Spleen (tissue), 11 donors: ENCODE results near the gene LSM14B. TPM values are rescaled to one million over a fixed set of nuclear protein-coding genes. Genes with fewer than 3 reads are reported as not detected.

Experiments
- DNase-seq: peaks from one replicate; pipeline ENCODE4 v3.0.0-alpha.2; 2020
- H3K27ac ChIP-seq, 8 donors: fragments of 200-600 bp; sonication (generic) in 7 of 8; 1 replicate in 4 of 8; 2 replicates in 4 of 8; pipeline versions ENCODE4 v1.5.0 to v1.8.0; 2016 to 2021; ENCODE audit warnings: inconsistent platforms in 4 of 8, mild to moderate bottlenecking in 4 of 8, moderate library complexity in 1 of 8
- H3K27me3 ChIP-seq, 7 donors: fragments of 200-600 bp; sonication (generic) in 6 of 7; replicated peaks in 1 of 7; 1 replicate in 4 of 7; 2 replicates in 3 of 7; pipeline versions ENCODE4 v1.5.0 to v1.8.0; 2016 to 2021; ENCODE audit warnings: inconsistent platforms in 3 of 7, mild to moderate bottlenecking in 1 of 7
- H3K36me3 ChIP-seq, 6 donors: fragments of 200-600 bp; sonication (generic) in 5 of 6; 1 replicate in 4 of 6; 2 replicates in 2 of 6; pipeline versions ENCODE4 v1.5.0 to v1.8.0; 2016 to 2021; ENCODE audit warnings: inconsistent platforms in 2 of 6
- H3K4me1 ChIP-seq, 6 donors: fragments of 200-600 bp; sonication (generic) in 5 of 6; 1 replicate in 3 of 6; 2 replicates in 3 of 6; pipeline versions ENCODE4 v1.5.0 to v1.8.0; 2016 to 2021; ENCODE audit warnings: inconsistent platforms in 3 of 6
- H3K4me3 ChIP-seq, 8 donors: fragments of 200-600 bp; sonication (generic) in 7 of 8; 1 replicate in 4 of 8; 2 replicates in 4 of 8; pipeline versions ENCODE4 v1.5.0 to v1.8.0; 2016 to 2021; ENCODE audit warnings: inconsistent platforms in 4 of 8, mild to moderate bottlenecking in 4 of 8, moderate library complexity in 2 of 8
- H3K9me3 ChIP-seq, 8 donors: fragments of 200-600 bp; sonication (generic) in 7 of 8; 1 replicate in 4 of 8; 2 replicates in 4 of 8; pipeline versions ENCODE4 v1.5.0 to v1.8.0; 2016 to 2021; ENCODE audit warnings: inconsistent platforms in 4 of 8
- POLR2A ChIP-seq, 3 donors: fragments of 450-650 bp; IDR thresholded peaks; one replicate each; pipeline ENCODE4 v1.5.1; 2017; ENCODE audit warnings: antibody characterized with exemption in 3 of 3, mild to moderate bottlenecking in 1 of 3
- POLR2AphosphoS5 ChIP-seq, 3 donors: sonication (generic); formaldehyde crosslinking; IDR thresholded peaks; one replicate each; pipeline ENCODE4 v1.5.1; 2017; ENCODE audit warnings: antibody characterized with exemption in 3 of 3
- WGBS, 5 donors: extraction: QIAGEN DNeasy Blood & Tissue Kit in 3 of 5; methylation state at CpG; one replicate each; pipeline versions ENCODE4 v1.1.5 to v1.1.7; 2013 to 2018; 5-methylcytosine and 5-hydroxymethylcytosine counted together
- intact Hi-C: fragments of 100-400 bp; cut with DNase I; formaldehyde crosslinking; loops from one replicate; pipeline ENCODE4 v1.15.0; 2023; ENCODE audit warnings: low total_unique reads
- polyA plus RNA-seq, 3 donors: library from polyadenylated mRNA; stranded (reverse); fragments of 200-250 nt; gene quantifications; one replicate each; pipeline ENCODE4 v1.2.1, GENCODE V29; 2013
- total RNA-seq, 7 donors: library from RNA; depleted of rRNA in 3 of 7; stranded (reverse); fragments of >200 nt in 3 of 7; fragmentation: NEBNext Ultra II Directional in 4 of 7; extraction: Animal tissue kit (Norgen Biotek cat#: 25700) in 4 of 7; gene quantifications; one replicate each; pipeline versions ENCODE4 v1.1.0 to v1.2.1, GENCODE V29; 2016 to 2021
- TF ChIP-seq, protein P1 (sequence below), 11 experiments: fragments of 200-600 bp in 7 of 11; fragments of 450-650 bp in 4 of 11; sonication (generic) in 4 of 11; IDR thresholded peaks in 8 of 11; conservative IDR thresholded peaks in 3 of 11; 1 replicate in 7 of 11; 2 replicates in 4 of 11; pipeline versions ENCODE4 v1.4.0 to v1.8.0; 2016 to 2021; ENCODE audit warnings: antibody characterized with exemption in 11 of 11, inconsistent platforms in 4 of 11, mild to moderate bottlenecking in 1 of 11
- donor health status: healthy with polysubstance abuse.
- donor health status: DM: no; HTN: no; CAD: no; lungs with moderate emphysema.
- donor health status: DM: no; HTN: no; CAD: no.
- donor health status: Bipolar disorder and iron deficiency.
- donor health status: healthy.
- donor health status: DM: no; HTN: no; CAD: no.
- donor health status: DM: yes; HTN: yes; CAD: no.

LSM14B gene
- total and polyA plus RNA-seq, 10 donors: 14.0 to 37.6 (median 26.0) TPM

DNA sequence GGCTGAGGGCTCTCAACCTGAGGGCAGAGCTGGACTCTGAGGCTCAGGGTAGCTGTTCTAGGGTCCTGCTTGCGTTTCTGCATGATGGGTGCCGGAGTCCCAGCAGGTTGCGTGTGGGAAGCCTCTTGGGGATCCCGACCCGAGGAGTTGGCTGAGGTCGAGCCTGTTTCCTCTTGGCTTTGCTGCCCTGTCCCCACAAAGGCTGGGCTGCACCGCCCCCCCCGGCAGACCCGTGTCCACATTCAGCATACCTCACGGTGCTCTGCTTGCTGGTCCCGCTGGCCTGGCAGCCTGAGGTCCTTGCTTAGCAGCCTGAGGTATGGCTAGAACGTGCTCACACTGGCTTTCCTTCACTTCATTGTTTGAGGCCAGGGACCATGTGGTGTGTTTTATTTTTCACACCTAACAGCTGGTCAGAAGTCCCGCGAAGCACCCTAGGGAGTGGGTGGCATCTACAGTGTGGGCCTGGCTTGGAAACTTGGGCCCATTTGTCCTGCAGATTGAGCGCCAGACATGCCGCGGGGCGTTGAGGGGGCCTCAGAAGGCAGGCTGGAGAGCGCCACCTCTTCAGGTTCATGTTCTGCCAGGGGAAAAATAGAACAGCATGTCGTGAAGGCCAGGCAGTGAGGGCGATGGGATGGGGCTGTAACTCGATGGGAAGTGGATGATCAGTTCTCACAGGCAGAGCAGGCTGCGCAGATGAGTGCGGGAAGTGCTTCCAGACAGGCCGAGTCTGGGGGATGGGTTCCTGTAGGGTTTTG lies 9.5 kb downstream of the LSM14B start:
- H3K36me3 ChIP-seq: peaks cover 0 to 100% (median 87%) of the 10 kb centered on the region in 6 donors
- peak overlapping the region in 6 of 8 donors; percentile 22 to 87 (median 72) for H3K27ac ChIP-seq
- DNase-seq: no peak

DNA sequence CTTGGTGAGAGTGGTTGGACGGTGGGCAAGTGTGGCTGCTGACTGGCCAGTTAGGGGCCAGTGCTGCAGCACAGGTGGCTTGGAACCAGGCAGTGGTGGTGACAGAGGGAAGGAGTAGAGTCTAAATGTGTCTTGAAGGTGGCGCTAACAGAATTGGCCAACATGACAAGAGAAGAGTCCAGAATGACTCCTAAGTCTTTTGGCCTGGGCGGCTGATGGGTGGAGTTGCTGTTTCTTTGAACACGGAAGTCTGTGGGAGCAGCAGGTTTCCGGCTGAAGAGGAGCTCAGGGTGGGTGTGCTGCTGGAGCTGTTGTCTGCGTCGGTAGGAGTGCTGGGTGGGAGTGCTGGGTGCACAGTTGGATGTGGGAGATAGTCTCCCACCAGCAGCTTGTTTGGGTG lies 10.1 kb downstream of the LSM14B start:
- intact Hi-C loops: no loop called here
- DNase-seq: no peak

More for the DNA sequence above, 9.5 kb downstream of the LSM14B start:
- 87 to 95% (median 94%) methylated on average over 20 to 25 of the region's 25 CpGs for WGBS, 5 donors
- TF ChIP-seq POLR2AphosphoS5 (IDR thresholded peaks at IDR 0.05) (peak in 1 of 3 donors; percentile 3), POLR2A (IDR thresholded peaks at IDR 0.05) (no peak)
- TF ChIP-seq, protein P1, sequence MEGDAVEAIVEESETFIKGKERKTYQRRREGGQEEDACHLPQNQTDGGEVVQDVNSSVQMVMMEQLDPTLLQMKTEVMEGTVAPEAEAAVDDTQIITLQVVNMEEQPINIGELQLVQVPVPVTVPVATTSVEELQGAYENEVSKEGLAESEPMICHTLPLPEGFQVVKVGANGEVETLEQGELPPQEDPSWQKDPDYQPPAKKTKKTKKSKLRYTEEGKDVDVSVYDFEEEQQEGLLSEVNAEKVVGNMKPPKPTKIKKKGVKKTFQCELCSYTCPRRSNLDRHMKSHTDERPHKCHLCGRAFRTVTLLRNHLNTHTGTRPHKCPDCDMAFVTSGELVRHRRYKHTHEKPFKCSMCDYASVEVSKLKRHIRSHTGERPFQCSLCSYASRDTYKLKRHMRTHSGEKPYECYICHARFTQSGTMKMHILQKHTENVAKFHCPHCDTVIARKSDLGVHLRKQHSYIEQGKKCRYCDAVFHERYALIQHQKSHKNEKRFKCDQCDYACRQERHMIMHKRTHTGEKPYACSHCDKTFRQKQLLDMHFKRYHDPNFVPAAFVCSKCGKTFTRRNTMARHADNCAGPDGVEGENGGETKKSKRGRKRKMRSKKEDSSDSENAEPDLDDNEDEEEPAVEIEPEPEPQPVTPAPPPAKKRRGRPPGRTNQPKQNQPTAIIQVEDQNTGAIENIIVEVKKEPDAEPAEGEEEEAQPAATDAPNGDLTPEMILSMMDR (IDR thresholded peaks at IDR 0.05 in 8 of 11, conservative IDR thresholded peaks at IDR 0.05 in 3 of 11): no peak
- Histone ChIP-seq H3K4me3 (no peak overlapping the region), H3K4me1 (peaks cover 5 to 87% (median 51%) of the 10 kb centered on the region in 6 donors), H3K9me3 (no peaks in the 10 kb centered on the region), H3K27me3 (no peaks in the 10 kb centered on the region)
- intact Hi-C loops: no loop called here

DNA sequence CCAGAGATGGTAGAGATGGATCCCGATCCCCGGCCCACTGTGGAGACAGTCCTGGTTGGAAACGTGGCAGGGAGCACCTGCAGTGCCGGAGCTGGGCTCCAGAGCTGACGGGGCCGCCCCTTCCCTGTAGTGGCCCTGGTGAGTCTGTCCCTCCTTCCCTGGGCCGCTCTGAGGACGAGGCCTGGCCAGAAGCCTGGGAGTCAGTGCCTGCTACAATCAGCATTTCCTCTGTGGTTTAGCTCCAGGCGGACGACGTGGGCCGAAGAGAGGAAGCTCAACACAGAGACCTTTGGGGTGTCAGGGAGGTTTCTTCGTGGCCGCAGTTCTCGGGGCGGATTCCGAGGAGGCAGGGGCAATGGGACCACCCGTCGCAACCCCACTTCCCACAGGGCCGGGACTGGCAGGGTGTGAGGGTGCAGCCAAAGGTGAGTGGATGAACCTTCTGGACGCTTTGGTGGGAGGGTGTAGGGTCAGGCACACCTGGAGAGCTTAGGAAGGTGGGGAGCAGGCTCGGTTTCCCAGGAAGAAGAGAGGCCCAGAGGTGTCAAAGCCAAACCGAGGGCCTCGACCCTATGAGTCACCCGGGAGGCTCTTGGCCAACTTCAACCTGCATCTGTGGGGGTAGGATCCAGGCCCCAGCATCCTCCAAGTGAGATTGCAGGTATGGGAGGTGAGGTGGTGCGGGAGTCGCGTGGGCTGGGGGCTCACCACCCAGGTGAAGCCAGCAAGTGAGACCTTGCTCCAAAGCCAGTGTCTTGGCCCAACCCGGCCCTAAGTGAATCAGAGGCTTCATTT lies 11.0 kb downstream of the LSM14B start:
- WGBS, 5 donors: 57 to 71% (median 66%) methylated on average over 21 to 29 of the region's 29 CpGs
- Histone ChIP-seq H3K36me3 (peaks cover 1 to 100% (median 88%) of the 10 kb centered on the region in 6 donors), H3K9me3 (no peaks in the 10 kb centered on the region), H3K4me3 (peak overlapping the region in 1 of 8 donors; percentile 32), H3K27me3 (no peaks in the 10 kb centered on the region), H3K4me1 (peaks cover 5 to 95% (median 53%) of the 10 kb centered on the region in 6 donors), H3K27ac (peak overlapping the region in 7 of 8 donors; percentile 22 to 87 (median 70))
- peak; percentile 56 to 67 (median 59) for TF ChIP-seq POLR2AphosphoS5 (IDR thresholded peaks at IDR 0.05)
- TF ChIP-seq, protein P1 (IDR thresholded peaks at IDR 0.05 in 8 of 11, conservative IDR thresholded peaks at IDR 0.05 in 3 of 11): no peak
- peak; percentile 83 for DNase-seq
- intact Hi-C loops: no loop called here

More for the DNA sequence above, 10.1 kb downstream of the LSM14B start:
- 83 to 90% (median 87%) methylated on average over 7 of the region's 7 CpGs for WGBS, 5 donors
- H3K27ac ChIP-seq: peak overlapping the region in 7 of 8 donors; percentile 22 to 87 (median 69)
- H3K4me1 ChIP-seq: peaks cover 5 to 90% (median 53%) of the 10 kb centered on the region in 6 donors
- TF ChIP-seq, protein P1 (IDR thresholded peaks at IDR 0.05 in 8 of 11, conservative IDR thresholded peaks at IDR 0.05 in 3 of 11): no peak
- TF ChIP-seq POLR2A (IDR thresholded peaks at IDR 0.05) (no peak), POLR2AphosphoS5 (IDR thresholded peaks at IDR 0.05) (no peak)
- H3K36me3 ChIP-seq: peaks cover 0 to 100% (median 88%) of the 10 kb centered on the region in 6 donors
- no peaks in the 10 kb centered on the region for H3K9me3 ChIP-seq
- no peaks in the 10 kb centered on the region for H3K27me3 ChIP-seq
- peak overlapping the region in 1 of 8 donors; percentile 32 for H3K4me3 ChIP-seq
